Measurements from ENCODE around the gene TMEM229B. TPM values are rescaled to one million over a fixed set of nuclear protein-coding genes. Genes with fewer than 3 reads are reported as not detected.

Gene TMEM229B
- total RNA-seq, 1 experiment from 2014 or later: 0.71 TPM

DNA sequence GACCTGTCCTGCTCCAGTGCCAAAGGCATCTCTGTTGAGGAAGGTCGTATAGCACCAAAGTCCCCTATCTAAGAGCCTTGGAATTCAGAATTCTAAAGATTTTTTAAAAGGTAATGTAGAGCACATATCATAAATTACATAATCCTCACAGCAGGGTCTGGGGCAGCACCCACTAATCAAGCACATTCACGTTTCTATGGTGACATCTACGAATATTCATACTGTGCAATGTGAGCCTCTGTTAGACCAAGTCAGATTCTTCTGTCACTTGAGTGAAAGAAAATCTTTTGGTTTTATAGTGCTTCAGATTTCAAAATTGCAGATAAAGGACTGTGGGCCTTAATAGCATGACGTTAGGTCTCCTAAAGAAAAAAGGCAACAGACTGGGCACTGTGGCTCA, 13.1 kb upstream of the TMEM229B start:
- no peaks in the 10 kb centered on the region for H4K20me1 ChIP-seq (ENCODE audit: insufficient read depth)
- H3K9me2 ChIP-seq (ENCODE audit: insufficient read depth): no peaks in the 10 kb centered on the region
- H3K4me1 ChIP-seq (ENCODE audit: control insufficient read depth in 1 of 2, insufficient read depth in 2 of 2, low read length in 2 of 2): no peaks in the 10 kb centered on the region
- H3K9me3 ChIP-seq (ENCODE audit: control insufficient read depth in 1 of 2, insufficient read depth in 1 of 2, low read depth in 1 of 2, low read length in 2 of 2): no peaks in the 10 kb centered on the region
- no peaks in the 10 kb centered on the region for H3K27me3 ChIP-seq (ENCODE audit: insufficient read depth, low read length)
- H3K9ac ChIP-seq (ENCODE audit: low read length): no peak overlapping the region
- RAD21 ChIA-PET (ENCODE audit: low non-redundant PET in 1 of 2, low total read pairs in 2 of 2, uncharacterized antibody in 2 of 2, unreplicated experiment in 2 of 2): no interaction called here
- no TSS peak for BruUV-seq (replicated peaks)
- no peak overlapping the region for H3K4me2 ChIP-seq (ENCODE audit: low read length)
- H3K36me3 ChIP-seq (ENCODE audit: control insufficient read depth in 1 of 2, insufficient read depth in 2 of 2, low read length in 2 of 2): no peaks in the 10 kb centered on the region
- H3K27ac ChIP-seq (ENCODE audit: low read depth, low read length): no peak overlapping the region
- H3K4me3 ChIP-seq (replicated peaks in 1 of 2; ENCODE audit: low read depth in 1 of 2, low read length in 2 of 2): no peak overlapping the region
- no peak for TF ChIP-seq POLR2AphosphoS5 (IDR thresholded peaks at IDR 0.05; ENCODE audit: low read depth, low read length)
- TF ChIP-seq CBX3 (IDR thresholded peaks at IDR 0.05; ENCODE audit: low read depth): no peak
- TF ChIP-seq SIN3A (IDR thresholded peaks at IDR 0.05; ENCODE audit: low read depth): no peak
- no peak for TF ChIP-seq RAD21 (IDR thresholded peaks at IDR 0.05; ENCODE audit: low read depth)
- TF ChIP-seq, protein P1, sequence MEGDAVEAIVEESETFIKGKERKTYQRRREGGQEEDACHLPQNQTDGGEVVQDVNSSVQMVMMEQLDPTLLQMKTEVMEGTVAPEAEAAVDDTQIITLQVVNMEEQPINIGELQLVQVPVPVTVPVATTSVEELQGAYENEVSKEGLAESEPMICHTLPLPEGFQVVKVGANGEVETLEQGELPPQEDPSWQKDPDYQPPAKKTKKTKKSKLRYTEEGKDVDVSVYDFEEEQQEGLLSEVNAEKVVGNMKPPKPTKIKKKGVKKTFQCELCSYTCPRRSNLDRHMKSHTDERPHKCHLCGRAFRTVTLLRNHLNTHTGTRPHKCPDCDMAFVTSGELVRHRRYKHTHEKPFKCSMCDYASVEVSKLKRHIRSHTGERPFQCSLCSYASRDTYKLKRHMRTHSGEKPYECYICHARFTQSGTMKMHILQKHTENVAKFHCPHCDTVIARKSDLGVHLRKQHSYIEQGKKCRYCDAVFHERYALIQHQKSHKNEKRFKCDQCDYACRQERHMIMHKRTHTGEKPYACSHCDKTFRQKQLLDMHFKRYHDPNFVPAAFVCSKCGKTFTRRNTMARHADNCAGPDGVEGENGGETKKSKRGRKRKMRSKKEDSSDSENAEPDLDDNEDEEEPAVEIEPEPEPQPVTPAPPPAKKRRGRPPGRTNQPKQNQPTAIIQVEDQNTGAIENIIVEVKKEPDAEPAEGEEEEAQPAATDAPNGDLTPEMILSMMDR (IDR thresholded peaks at IDR 0.05 in 2 of 3, conservative IDR thresholded peaks at IDR 0.05 in 1 of 3; ENCODE audit: borderline replicate concordance in 1 of 3, insufficient read depth in 1 of 3, low read depth in 2 of 3, low read length in 2 of 3): no peak
- TF ChIP-seq ZFX (IDR thresholded peaks at IDR 0.05): no peak
- no peak for TF ChIP-seq SRF (IDR thresholded peaks at IDR 0.05; ENCODE audit: low read depth)
- no peak for ATAC-seq
- no peak for DNase-seq (ENCODE audit: low read depth, low spot score)
- no peaks in the 10 kb centered on the region for H3K79me2 ChIP-seq (ENCODE audit: insufficient read depth, low read length)
- CTCF ChIA-PET: no interaction called here
- POLR2A ChIA-PET: no interaction called here
- intact Hi-C loops (cut with micrococcal nuclease): no loop called here
- H2AFZ ChIP-seq (ENCODE audit: low read depth, low read length, poor library complexity, severe bottlenecking): no peak overlapping the region

DNA sequence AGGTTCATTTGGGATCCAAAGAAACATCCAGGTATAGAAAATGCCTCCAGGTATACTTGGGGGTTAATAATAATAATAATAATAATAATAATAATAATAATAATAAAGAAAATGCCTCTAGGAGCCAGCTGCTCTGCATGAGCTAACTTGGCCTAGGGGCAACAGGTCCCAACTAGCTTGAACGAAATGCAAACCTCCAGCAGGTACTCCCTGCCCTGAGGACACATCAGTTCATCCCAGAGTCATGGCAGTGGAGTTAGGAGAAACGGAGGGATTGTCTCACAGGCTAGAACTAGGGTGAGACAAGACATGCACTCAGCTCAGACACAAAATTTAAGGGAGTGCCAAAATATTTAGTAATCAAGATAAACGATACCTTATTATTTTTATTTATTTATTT, 12.5 kb upstream of the TMEM229B start:
- no peaks in the 10 kb centered on the region for H4K20me1 ChIP-seq (ENCODE audit: insufficient read depth)
- no peaks in the 10 kb centered on the region for H3K36me3 ChIP-seq (ENCODE audit: control insufficient read depth in 1 of 2, insufficient read depth in 2 of 2, low read length in 2 of 2)
- no peaks in the 10 kb centered on the region for H3K79me2 ChIP-seq (ENCODE audit: insufficient read depth, low read length)
- ATAC-seq (no peak), DNase-seq (ENCODE audit: low read depth, low spot score) (no peak)
- intact Hi-C loops (cut with micrococcal nuclease): no loop called here
- no peaks in the 10 kb centered on the region for H3K27me3 ChIP-seq (ENCODE audit: insufficient read depth, low read length)
- CTCF ChIA-PET: no interaction called here
- no peak overlapping the region for H3K27ac ChIP-seq (ENCODE audit: low read depth, low read length)
- no peak overlapping the region for H3K9ac ChIP-seq (ENCODE audit: low read length)
- no peak overlapping the region for H3K4me3 ChIP-seq (replicated peaks in 1 of 2; ENCODE audit: low read depth in 1 of 2, low read length in 2 of 2)
- no peaks in the 10 kb centered on the region for H3K9me3 ChIP-seq (ENCODE audit: control insufficient read depth in 1 of 2, insufficient read depth in 1 of 2, low read depth in 1 of 2, low read length in 2 of 2)
- H2AFZ ChIP-seq (ENCODE audit: low read depth, low read length, poor library complexity, severe bottlenecking): no peak overlapping the region
- no peaks in the 10 kb centered on the region for H3K9me2 ChIP-seq (ENCODE audit: insufficient read depth)
- RAD21 ChIA-PET (ENCODE audit: low non-redundant PET in 1 of 2, low total read pairs in 2 of 2, uncharacterized antibody in 2 of 2, unreplicated experiment in 2 of 2): no interaction called here
- H3K4me2 ChIP-seq (ENCODE audit: low read length): no peak overlapping the region
- no TSS peak for BruUV-seq (replicated peaks)
- POLR2A ChIA-PET: no interaction called here
- H3K4me1 ChIP-seq (ENCODE audit: control insufficient read depth in 1 of 2, insufficient read depth in 2 of 2, low read length in 2 of 2): no peaks in the 10 kb centered on the region
- TF ChIP-seq TCF7L2 (IDR thresholded peaks at IDR 0.05; ENCODE audit: borderline replicate concordance, extremely low read depth, insufficient read depth, insufficient read length): no peak
- TF ChIP-seq POLR2A (IDR thresholded peaks at IDR 0.05; ENCODE audit: borderline replicate concordance, extremely low read depth, insufficient read depth, insufficient read length): no peak
- TF ChIP-seq, protein P2, sequence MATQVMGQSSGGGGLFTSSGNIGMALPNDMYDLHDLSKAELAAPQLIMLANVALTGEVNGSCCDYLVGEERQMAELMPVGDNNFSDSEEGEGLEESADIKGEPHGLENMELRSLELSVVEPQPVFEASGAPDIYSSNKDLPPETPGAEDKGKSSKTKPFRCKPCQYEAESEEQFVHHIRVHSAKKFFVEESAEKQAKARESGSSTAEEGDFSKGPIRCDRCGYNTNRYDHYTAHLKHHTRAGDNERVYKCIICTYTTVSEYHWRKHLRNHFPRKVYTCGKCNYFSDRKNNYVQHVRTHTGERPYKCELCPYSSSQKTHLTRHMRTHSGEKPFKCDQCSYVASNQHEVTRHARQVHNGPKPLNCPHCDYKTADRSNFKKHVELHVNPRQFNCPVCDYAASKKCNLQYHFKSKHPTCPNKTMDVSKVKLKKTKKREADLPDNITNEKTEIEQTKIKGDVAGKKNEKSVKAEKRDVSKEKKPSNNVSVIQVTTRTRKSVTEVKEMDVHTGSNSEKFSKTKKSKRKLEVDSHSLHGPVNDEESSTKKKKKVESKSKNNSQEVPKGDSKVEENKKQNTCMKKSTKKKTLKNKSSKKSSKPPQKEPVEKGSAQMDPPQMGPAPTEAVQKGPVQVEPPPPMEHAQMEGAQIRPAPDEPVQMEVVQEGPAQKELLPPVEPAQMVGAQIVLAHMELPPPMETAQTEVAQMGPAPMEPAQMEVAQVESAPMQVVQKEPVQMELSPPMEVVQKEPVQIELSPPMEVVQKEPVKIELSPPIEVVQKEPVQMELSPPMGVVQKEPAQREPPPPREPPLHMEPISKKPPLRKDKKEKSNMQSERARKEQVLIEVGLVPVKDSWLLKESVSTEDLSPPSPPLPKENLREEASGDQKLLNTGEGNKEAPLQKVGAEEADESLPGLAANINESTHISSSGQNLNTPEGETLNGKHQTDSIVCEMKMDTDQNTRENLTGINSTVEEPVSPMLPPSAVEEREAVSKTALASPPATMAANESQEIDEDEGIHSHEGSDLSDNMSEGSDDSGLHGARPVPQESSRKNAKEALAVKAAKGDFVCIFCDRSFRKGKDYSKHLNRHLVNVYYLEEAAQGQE (IDR thresholded peaks at IDR 0.05; ENCODE audit: low read depth): no peak
- TF ChIP-seq SRF (IDR thresholded peaks at IDR 0.05; ENCODE audit: low read depth): no peak
- TF ChIP-seq, protein P1 (IDR thresholded peaks at IDR 0.05 in 2 of 3, conservative IDR thresholded peaks at IDR 0.05 in 1 of 3; ENCODE audit: borderline replicate concordance in 1 of 3, insufficient read depth in 1 of 3, low read depth in 2 of 3, low read length in 2 of 3): no peak
- no peak for TF ChIP-seq POLR2AphosphoS5 (IDR thresholded peaks at IDR 0.05; ENCODE audit: low read depth, low read length)
- no peak for TF ChIP-seq EGR1 (IDR thresholded peaks at IDR 0.05; ENCODE audit: low read depth)
- TF ChIP-seq ZFX (IDR thresholded peaks at IDR 0.05): no peak
- no peak for TF ChIP-seq CEBPB (IDR thresholded peaks at IDR 0.05; ENCODE audit: low read depth)
- TF ChIP-seq YY1 (IDR thresholded peaks at IDR 0.05; ENCODE audit: extremely low read depth, insufficient replicate concordance, low read depth, low read length): no peak

All from HCT116 (cell line).